GM12874 (cell line): Measurements from ENCODE around the gene LSM4.

Experiments
- TF ChIP-seq, protein P1 (sequence below): IDR thresholded peaks from 2 replicates; pipeline ENCODE4 v1.5.1; 2011; ENCODE audit warnings: low read depth, mild to moderate bottlenecking, control low read depth, low read length, moderate library complexity; ENCODE audit not compliant: insufficient read depth

LSM4 gene

DNA sequence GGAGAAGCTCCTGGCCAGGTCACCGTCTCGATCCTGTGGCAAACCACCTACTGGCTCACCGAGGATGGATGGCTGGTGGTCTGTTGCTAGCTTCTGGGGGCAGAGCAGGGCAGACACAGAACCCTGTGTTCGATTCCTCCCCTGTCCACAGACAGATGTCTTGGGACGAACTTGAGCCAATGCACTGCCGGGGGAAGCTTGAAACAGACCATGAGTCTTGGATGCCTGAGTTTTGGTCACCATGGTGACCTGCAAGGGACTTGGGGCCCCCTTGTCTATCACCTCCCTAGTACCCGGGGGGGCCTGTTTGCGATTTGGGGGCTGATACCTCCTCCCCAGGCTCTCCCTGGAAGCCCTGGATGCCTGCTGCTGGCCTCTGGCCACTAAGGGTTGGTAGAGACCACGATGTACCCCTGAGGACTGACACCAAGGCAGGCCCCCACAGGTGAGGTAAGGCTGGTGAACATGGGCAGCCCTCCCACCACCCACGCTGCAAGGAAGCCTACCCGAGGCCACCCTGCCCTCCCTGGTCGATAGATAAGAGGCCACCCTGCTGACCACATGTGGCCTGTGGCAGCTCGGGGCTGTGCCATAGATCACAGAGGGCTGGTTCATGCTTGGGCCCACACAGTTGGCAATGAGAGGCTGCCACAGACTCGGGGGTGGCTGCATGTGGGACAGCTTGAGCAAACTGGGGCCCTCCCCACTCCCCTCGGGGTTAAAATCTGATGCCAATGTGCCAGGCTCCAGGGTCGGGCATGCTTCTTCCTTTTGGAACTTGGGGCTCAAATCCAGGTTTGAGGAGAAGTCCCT is 59.3 kb downstream of the LSM4 start:
- TF ChIP-seq, protein P1, sequence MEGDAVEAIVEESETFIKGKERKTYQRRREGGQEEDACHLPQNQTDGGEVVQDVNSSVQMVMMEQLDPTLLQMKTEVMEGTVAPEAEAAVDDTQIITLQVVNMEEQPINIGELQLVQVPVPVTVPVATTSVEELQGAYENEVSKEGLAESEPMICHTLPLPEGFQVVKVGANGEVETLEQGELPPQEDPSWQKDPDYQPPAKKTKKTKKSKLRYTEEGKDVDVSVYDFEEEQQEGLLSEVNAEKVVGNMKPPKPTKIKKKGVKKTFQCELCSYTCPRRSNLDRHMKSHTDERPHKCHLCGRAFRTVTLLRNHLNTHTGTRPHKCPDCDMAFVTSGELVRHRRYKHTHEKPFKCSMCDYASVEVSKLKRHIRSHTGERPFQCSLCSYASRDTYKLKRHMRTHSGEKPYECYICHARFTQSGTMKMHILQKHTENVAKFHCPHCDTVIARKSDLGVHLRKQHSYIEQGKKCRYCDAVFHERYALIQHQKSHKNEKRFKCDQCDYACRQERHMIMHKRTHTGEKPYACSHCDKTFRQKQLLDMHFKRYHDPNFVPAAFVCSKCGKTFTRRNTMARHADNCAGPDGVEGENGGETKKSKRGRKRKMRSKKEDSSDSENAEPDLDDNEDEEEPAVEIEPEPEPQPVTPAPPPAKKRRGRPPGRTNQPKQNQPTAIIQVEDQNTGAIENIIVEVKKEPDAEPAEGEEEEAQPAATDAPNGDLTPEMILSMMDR, result no peak

DNA sequence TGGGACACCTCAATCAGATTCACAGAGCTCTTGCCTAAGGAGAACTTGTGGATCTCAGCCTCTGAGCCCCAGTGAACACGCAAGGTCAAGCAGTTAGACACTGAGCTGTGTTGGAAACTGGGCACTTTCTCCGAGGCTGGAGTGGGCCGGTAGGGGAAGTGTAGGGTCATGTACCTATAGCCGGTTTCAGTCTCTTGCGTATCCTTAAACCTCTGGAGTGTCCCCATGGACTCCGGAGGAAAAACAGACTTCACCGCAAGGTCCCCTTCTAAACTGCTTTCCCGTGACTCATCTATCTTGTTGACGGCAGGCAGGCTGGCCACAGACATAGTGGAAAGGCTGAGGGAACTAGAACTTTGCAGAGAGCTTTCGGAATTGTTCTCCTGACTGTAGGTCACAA is 60.0 kb downstream of the LSM4 start:
- TF ChIP-seq, protein P1, result no peak

DNA sequence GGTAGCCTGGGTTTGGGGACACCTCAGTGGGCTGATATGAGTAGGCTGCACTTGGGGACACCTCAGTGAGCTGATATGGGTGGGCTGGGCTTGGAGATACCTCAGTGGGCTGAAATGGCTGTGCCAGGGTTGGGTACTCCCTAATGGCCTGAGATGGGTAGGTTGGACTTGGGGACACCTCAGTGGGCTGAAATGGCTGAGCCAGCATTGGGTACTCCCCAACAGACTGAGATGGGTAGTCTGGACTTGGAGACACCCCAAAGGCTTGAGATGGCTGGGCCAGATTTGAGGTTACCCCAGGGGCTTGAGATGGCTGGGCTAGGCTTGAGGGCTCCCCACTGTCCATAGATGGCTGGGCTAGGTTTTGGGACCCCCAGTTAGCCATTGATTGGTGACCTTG is 60.7 kb downstream of the LSM4 start:
- TF ChIP-seq, protein P1, result no peak

DNA sequence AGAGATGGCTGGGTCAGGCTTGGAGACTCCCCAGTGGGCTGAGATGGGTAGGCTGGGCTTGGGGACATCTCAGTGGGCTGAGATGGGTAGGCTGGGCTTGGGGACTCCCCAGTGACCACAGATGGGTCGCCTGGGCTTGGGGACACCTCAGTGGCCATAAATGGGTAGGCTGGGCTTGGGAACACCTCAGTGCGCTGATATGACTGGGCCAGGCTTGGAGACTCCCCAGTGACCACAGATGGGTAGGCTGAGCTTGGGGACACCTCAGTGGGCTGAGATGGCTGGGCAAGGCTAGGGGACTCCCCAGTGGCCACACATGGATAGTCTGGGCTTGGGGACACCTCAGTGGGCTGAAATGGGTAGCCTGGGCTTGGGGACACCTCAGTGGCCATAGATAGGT is 61.4 kb downstream of the LSM4 start:
- TF ChIP-seq, protein P1, result no peak

DNA sequence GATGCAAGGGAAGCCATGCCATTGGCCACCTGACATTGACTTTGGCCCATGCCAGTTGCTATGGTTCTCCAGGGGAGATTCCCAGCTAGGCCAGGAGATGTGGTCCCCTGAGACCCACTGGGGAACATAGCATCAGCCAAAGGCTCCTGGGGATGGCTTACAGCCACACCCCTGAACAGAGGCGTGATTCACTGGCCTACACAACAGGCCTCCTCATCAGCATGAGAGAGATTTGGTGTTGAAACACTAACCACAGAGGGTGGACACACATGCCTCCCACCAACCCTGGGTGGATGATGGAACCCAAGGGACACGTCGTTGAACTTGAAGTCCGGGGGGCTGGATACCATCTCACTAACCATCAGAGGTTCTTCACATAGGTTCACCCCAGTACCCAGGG is 63.0 kb downstream of the LSM4 start:
- TF ChIP-seq, protein P1, result no peak

DNA sequence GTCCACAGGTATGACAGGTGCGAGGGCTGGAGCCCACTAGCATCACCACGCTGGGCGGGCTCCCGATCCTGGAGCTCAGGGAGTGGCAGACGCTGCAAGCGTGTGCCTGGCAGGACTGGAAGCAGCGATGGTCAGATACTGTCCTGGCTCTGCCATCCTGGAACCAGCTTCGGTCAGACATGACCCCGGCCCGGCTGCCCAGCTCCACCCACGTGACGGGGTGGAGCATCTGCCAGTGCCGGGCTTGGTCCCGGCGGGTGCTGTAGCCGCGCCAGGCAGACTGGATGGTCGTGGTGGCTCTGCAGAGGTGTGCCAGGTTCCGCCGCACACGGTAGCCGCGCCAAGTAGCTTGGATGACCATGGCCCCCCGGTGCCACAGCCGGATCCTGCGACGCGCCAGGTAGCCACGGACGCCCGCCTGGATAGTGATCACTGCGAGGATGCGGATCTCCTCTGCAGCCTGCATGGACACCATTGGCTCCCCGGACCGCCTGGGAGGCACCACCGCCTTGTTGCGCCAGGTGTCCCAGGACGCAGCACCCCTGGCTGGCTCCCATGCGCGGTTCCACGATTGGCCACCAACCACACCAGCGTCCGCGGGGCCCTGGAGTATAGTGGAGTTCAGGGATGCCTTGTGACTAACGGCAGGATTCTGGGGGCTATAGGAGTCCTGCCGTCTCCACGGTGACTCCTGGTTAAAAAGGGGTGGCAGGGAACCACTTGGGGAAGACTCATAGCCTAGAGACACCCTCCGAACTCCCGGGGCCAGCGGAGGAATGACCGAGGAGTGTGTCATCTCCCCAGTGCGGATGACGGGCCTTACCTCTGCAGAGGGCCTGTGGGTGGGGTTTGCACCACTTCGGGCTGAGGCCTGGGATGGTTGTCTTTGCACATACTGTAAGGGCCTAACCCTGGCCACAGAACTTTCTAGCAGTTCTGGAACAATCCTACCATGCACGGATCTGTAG is 65.1 kb downstream of the LSM4 start:
- TF ChIP-seq, protein P1, result no peak
